Kasumi-1 (cell line): ENCODE data around the gene RNFT2.
"Not testable (repeated sequence)": the region's sequence is repeated elsewhere in the genome, so short reads cannot be mapped to it uniquely, and the experiment has no call there.

Source experiments
- DNase-seq, 2 experiments: peaks; one replicate each; lab custom pipeline; 2025; lab: John Stamatoyannopoulos, UW

RNFT2 gene

GRCh38 chr12:116710370-116711150 is 27.6 kb upstream of the RNFT2 start:
- DNase-seq: no peak

- no peak for DNase-seq
Observed at GRCh38 chr12:116712458-116713303, 25.4 kb upstream of the RNFT2 start.

- no peak for DNase-seq
Observed at GRCh38 chr12:116713527-116713926, 24.6 kb upstream of the RNFT2 start.

GRCh38 chr12:116714175-116714574 is 23.9 kb upstream of the RNFT2 start:
- DNase-seq: no peak

- DNase-seq: no peak
Observed at GRCh38 chr12:116717466-116718437, 20.4 kb upstream of the RNFT2 start.

GRCh38 chr12:116718655-116719454 is 19.3 kb upstream of the RNFT2 start:
- no peak for DNase-seq

GRCh38 chr12:116719731-116720528 is 18.2 kb upstream of the RNFT2 start:
- no peak for DNase-seq

GRCh38 chr12:116722245-116722644 is 15.9 kb upstream of the RNFT2 start:
- no peak for DNase-seq

- no peak for DNase-seq
Observed at GRCh38 chr12:116726694-116727093, 11.4 kb upstream of the RNFT2 start.

- DNase-seq: no peak
Observed at GRCh38 chr12:116727261-116727660, 10.9 kb upstream of the RNFT2 start.

- DNase-seq: no peak
Observed at GRCh38 chr12:116727891-116728290, 10.2 kb upstream of the RNFT2 start.

- no peak for DNase-seq
Observed at GRCh38 chr12:116731801-116732200, 6.3 kb upstream of the RNFT2 start.

GRCh38 chr12:116734156-116734768 is 3.9 kb upstream of the RNFT2 start:
- no peak for DNase-seq

GRCh38 chr12:116735084-116735483 is 3.0 kb upstream of the RNFT2 start:
- no peak for DNase-seq

GRCh38 chr12:116735951-116736599 is 2.0 kb upstream of the RNFT2 start:
- DNase-seq: no peak

GRCh38 chr12:116736962-116737773 is 947 bp upstream of the RNFT2 start:
- DNase-seq: no peak

- DNase-seq: no peak
Observed at GRCh38 chr12:116739381-116739887, 1.3 kb downstream of the RNFT2 start.

GRCh38 chr12:116742787-116743186 is 4.7 kb downstream of the RNFT2 start:
- DNase-seq: not testable (repeated sequence)
